Gastroesophageal sphincter (tissue), 4 donors: Measurements from ENCODE around the gene BTF3L4. TPM values are rescaled to one million over a fixed set of nuclear protein-coding genes. Genes with fewer than 3 reads are reported as not detected.
"Not testable (repeated sequence)": the region's sequence is repeated elsewhere in the genome, so short reads cannot be mapped to it uniquely, and the experiment has no call there.

ENCODE experiments used
- ATAC-seq: fragments of 150-250 bp; one replicate; pipeline ENCODE4 v1.9.1; 2016; ENCODE audit warnings: mild to moderate bottlenecking, moderate library complexity
- H3K27ac ChIP-seq, 4 donors: fragments of 200-600 bp; sonication (generic) in 3 of 4; 1 replicate in 3 of 4; 2 replicates in 1 of 4; pipeline ENCODE4 v1.5.1; 2016 to 2019
- H3K27me3 ChIP-seq: fragments of 200-600 bp; sonication (generic); one replicate; pipeline ENCODE4 v1.5.1; 2019
- H3K36me3 ChIP-seq, 2 donors: fragments of 200-600 bp; sonication (generic); one replicate each; pipeline ENCODE4 v1.5.1; 2019; ENCODE audit warnings: control low read depth in 1 of 2
- H3K4me1 ChIP-seq, 3 donors: fragments of 200-600 bp; sonication (generic); 1 replicate in 2 of 3; 2 replicates in 1 of 3; pipeline ENCODE4 v1.5.1; 2016 to 2019; ENCODE audit warnings: control low read depth in 2 of 3
- H3K4me3 ChIP-seq, 2 donors: fragments of 200-600 bp; sonication (generic); one replicate each; pipeline ENCODE4 v1.5.1; 2019; ENCODE audit warnings: mild to moderate bottlenecking in 1 of 2, moderate library complexity in 1 of 2
- H3K9me3 ChIP-seq, 3 donors: fragments of 200-600 bp; sonication (generic); one replicate each; pipeline ENCODE4 v1.5.1; 2017 to 2019; ENCODE audit warnings: control low read depth in 2 of 3
- EP300 ChIP-seq: sonication (generic); formaldehyde crosslinking; IDR thresholded peaks from one replicate; pipeline ENCODE4 v1.6.1; 2017; ENCODE audit warnings: antibody characterized with exemption, mild to moderate bottlenecking
- POLR2A ChIP-seq, 2 donors: fragments of 450-650 bp; IDR thresholded peaks; one replicate each; pipeline ENCODE4 v1.6.1; 2017; ENCODE audit warnings: antibody characterized with exemption in 2 of 2, mild to moderate bottlenecking in 2 of 2, moderate library complexity in 1 of 2
- POLR2AphosphoS5 ChIP-seq: sonication (generic); formaldehyde crosslinking; IDR thresholded peaks from one replicate; pipeline ENCODE4 v1.6.1; 2017; ENCODE audit warnings: antibody characterized with exemption
- WGBS, 2 donors: methylation state at CpG; one replicate each; pipeline ENCODE4 v1.1.5; 2018; ENCODE audit warnings: low coverage in 1 of 2; 5-methylcytosine and 5-hydroxymethylcytosine counted together
- total RNA-seq, 4 donors: library from RNA; depleted of rRNA; stranded (reverse); fragments of >200 nt; gene quantifications; one replicate each; pipeline ENCODE4 v1.1.0, GENCODE V29; 2016
- TF ChIP-seq, protein P1 (sequence below), 4 experiments: fragments of 200-600 bp in 2 of 4; fragments of 450-650 bp in 2 of 4; sonication (generic) in 1 of 4; IDR thresholded peaks; one replicate each; pipeline ENCODE4 v1.5.1; 2017 to 2019; ENCODE audit warnings: antibody characterized with exemption in 4 of 4, mild to moderate bottlenecking in 2 of 4, moderate library complexity in 2 of 4

Gene BTF3L4
- total RNA-seq, 4 donors from 2014 or later: 31.4 to 64.5 (median 42.0) TPM

GRCh38 chr1:52026278-52026677 is 29.8 kb upstream of the BTF3L4 start:
- TF ChIP-seq POLR2A (IDR thresholded peaks at IDR 0.05) (no peak), EP300 (no peak), POLR2AphosphoS5 (no peak)
- TF ChIP-seq, protein P1, sequence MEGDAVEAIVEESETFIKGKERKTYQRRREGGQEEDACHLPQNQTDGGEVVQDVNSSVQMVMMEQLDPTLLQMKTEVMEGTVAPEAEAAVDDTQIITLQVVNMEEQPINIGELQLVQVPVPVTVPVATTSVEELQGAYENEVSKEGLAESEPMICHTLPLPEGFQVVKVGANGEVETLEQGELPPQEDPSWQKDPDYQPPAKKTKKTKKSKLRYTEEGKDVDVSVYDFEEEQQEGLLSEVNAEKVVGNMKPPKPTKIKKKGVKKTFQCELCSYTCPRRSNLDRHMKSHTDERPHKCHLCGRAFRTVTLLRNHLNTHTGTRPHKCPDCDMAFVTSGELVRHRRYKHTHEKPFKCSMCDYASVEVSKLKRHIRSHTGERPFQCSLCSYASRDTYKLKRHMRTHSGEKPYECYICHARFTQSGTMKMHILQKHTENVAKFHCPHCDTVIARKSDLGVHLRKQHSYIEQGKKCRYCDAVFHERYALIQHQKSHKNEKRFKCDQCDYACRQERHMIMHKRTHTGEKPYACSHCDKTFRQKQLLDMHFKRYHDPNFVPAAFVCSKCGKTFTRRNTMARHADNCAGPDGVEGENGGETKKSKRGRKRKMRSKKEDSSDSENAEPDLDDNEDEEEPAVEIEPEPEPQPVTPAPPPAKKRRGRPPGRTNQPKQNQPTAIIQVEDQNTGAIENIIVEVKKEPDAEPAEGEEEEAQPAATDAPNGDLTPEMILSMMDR (IDR thresholded peaks at IDR 0.05): no peak

GRCh38 chr1:52028328-52028727 is 27.8 kb upstream of the BTF3L4 start:
- ATAC-seq: no peak
- peaks cover 8 to 33% (median 12%) of the 10 kb centered on the region in 3 donors for H3K4me1 ChIP-seq
- no peaks in the 10 kb centered on the region for H3K27me3 ChIP-seq
- H3K36me3 ChIP-seq: peaks cover 5 to 47% of the 10 kb centered on the region in 2 donors
- 71 to 82% methylated on average over 1 of the region's 1 CpG for WGBS, 2 donors
- TF ChIP-seq EP300 (no peak), POLR2AphosphoS5 (no peak), POLR2A (IDR thresholded peaks at IDR 0.05) (no peak)
- TF ChIP-seq, protein P1 (IDR thresholded peaks at IDR 0.05): no peak
- no peak overlapping the region for H3K27ac ChIP-seq
- H3K4me3 ChIP-seq: no peak overlapping the region
- no peaks in the 10 kb centered on the region for H3K9me3 ChIP-seq

More at GRCh38 chr1:52026278-52026677, 29.8 kb upstream of the BTF3L4 start:
- ATAC-seq: no peak
- H3K27ac ChIP-seq: no peak overlapping the region
- H3K36me3 ChIP-seq: peaks cover 8 to 67% of the 10 kb centered on the region in 2 donors
- no peaks in the 10 kb centered on the region for H3K9me3 ChIP-seq
- no peak overlapping the region for H3K4me3 ChIP-seq
- H3K27me3 ChIP-seq: no peaks in the 10 kb centered on the region
- 91 to 92% methylated on average over 2 of the region's 2 CpGs for WGBS, 2 donors
- H3K4me1 ChIP-seq: peaks cover 0 to 15% (median under 1%) of the 10 kb centered on the region in 3 donors

GRCh38 chr1:52028839-52029238 is 27.3 kb upstream of the BTF3L4 start:
- H3K27ac ChIP-seq, H3K4me3 ChIP-seq, H3K9me3 ChIP-seq, ATAC-seq, H3K27me3 ChIP-seq: not testable (repeated sequence)
- 84 to 86% methylated on average over 5 of the region's 5 CpGs for WGBS, 2 donors
- peaks cover 8 to 33% (median 12%) of the 10 kb centered on the region in 3 donors for H3K4me1 ChIP-seq
- peaks cover 0 to 42% of the 10 kb centered on the region in 2 donors for H3K36me3 ChIP-seq

- no peaks in the 10 kb centered on the region for H3K9me3 ChIP-seq
- peak overlapping the region in 3 of 4 donors; percentile 89 to 93 (median 90) for H3K27ac ChIP-seq
- no peaks in the 10 kb centered on the region for H3K27me3 ChIP-seq
- no peak for ATAC-seq
- no peak for TF ChIP-seq POLR2AphosphoS5
- TF ChIP-seq EP300: no peak
- TF ChIP-seq, protein P1 (IDR thresholded peaks at IDR 0.05): no peak
- TF ChIP-seq POLR2A (IDR thresholded peaks at IDR 0.05): no peak
- peak overlapping the region; percentile 65 to 86 for H3K4me3 ChIP-seq
- WGBS, 2 donors: 46 to 89% methylated on average over 3 to 4 of the region's 5 CpGs
- H3K4me1 ChIP-seq: peaks cover 8 to 33% (median 12%) of the 10 kb centered on the region in 3 donors
- H3K36me3 ChIP-seq: peaks cover 0 to 18% of the 10 kb centered on the region in 2 donors
Observed at GRCh38 chr1:52032124-52032784, 23.8 kb upstream of the BTF3L4 start.

DNA sequence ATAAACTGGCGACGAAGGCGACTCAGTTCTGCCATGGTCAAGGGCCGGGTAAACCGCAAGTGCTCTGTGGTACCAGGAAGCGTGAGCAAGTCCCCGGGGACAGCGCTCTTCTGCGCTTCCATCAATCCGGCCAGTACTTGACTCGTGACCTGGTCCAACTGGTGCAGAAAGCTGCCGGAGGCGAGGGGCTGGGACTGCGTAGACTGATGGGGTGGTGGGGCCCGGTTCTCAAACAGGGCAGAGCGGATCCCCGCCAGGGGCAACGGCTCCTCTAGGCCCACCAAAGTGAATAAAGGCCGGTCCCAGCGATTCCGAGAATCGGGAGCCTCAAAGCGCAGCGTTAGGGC is 23.3 kb upstream of the BTF3L4 start:
- no peaks in the 10 kb centered on the region for H3K9me3 ChIP-seq
- H3K27me3 ChIP-seq: no peaks in the 10 kb centered on the region
- peak; percentile 48 for ATAC-seq
- peaks cover 0 to 20% of the 10 kb centered on the region in 2 donors for H3K36me3 ChIP-seq
- TF ChIP-seq POLR2AphosphoS5 (no peak), POLR2A (IDR thresholded peaks at IDR 0.05) (no peak), EP300 (no peak)
- TF ChIP-seq, protein P1 (IDR thresholded peaks at IDR 0.05): no peak
- peaks cover 8 to 33% (median 12%) of the 10 kb centered on the region in 3 donors for H3K4me1 ChIP-seq
- H3K27ac ChIP-seq: peak overlapping the region; percentile 87 to 93 (median 90)
- 0% methylated on average over 3 of the region's 24 CpGs; no CpG with 5 or more reads in 1 of the 2 donors for WGBS, 2 donors
- H3K4me3 ChIP-seq: peak overlapping the region; percentile 65 to 86
